ENCODE measurements around the gene PTPRC.
"Not testable (repeated sequence)": the region's sequence is repeated elsewhere in the genome, so short reads cannot be mapped to it uniquely, and the experiment has no call there.

PTPRC gene, protein sequence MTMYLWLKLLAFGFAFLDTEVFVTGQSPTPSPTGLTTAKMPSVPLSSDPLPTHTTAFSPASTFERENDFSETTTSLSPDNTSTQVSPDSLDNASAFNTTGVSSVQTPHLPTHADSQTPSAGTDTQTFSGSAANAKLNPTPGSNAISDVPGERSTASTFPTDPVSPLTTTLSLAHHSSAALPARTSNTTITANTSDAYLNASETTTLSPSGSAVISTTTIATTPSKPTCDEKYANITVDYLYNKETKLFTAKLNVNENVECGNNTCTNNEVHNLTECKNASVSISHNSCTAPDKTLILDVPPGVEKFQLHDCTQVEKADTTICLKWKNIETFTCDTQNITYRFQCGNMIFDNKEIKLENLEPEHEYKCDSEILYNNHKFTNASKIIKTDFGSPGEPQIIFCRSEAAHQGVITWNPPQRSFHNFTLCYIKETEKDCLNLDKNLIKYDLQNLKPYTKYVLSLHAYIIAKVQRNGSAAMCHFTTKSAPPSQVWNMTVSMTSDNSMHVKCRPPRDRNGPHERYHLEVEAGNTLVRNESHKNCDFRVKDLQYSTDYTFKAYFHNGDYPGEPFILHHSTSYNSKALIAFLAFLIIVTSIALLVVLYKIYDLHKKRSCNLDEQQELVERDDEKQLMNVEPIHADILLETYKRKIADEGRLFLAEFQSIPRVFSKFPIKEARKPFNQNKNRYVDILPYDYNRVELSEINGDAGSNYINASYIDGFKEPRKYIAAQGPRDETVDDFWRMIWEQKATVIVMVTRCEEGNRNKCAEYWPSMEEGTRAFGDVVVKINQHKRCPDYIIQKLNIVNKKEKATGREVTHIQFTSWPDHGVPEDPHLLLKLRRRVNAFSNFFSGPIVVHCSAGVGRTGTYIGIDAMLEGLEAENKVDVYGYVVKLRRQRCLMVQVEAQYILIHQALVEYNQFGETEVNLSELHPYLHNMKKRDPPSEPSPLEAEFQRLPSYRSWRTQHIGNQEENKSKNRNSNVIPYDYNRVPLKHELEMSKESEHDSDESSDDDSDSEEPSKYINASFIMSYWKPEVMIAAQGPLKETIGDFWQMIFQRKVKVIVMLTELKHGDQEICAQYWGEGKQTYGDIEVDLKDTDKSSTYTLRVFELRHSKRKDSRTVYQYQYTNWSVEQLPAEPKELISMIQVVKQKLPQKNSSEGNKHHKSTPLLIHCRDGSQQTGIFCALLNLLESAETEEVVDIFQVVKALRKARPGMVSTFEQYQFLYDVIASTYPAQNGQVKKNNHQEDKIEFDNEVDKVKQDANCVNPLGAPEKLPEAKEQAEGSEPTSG (N-terminal part only)

DNA sequence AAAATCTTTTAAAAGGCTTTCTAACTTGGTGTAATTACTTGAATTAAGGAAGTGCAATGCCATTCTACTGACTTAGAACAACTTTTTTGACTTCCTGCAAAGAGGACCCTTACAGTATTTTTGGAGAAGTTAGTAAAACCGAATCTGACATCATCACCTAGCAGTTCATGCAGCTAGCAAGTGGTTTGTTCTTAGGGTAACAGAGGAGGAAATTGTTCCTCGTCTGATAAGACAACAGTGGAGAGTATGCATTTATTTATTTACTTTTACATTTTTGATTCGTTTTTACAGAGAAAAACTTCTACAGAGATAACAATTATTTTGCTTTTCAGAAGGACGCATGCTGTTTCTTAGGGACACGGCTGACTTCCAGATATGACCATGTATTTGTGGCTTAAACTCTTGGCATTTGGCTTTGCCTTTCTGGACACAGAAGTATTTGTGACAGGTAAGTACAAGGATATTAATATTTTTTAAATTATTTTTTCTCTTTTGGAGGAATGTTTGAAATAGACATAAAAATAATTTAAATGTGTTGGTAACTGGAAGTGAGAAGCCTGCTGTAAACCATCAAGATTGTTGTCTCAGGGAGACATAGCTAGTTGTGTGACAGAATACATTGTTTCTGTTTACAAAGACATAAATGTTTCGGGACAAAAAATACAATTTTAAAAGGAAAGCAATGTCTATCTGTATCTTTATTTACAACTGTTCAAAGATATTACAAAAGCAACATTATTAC is at the start of gene PTPRC:
PTPRC (plus strand) TSS at position 147 of the 742 bp plus-strand sequence; CDS start at position 376, 229 bp downstream.
- DNase-seq: peak; percentile 84

DNA sequence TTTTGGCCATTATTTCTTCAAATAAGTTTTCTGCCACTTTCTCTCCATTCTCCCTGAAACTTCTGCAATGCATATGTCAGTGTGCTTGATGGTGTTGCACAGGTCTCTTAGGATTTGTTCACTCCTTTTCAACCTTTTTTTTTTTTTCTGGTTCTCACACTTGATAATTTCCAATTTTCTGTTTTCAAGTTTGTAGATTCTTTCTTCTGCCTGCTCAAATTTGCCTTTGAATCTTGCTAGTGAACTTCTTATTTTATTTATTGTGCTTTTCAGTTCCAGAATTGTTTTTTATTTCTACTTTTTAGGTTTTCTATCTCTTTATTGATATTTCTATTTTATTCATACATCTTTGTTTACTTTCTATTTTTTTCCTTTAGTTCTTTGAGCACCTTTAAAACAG is 48.4 kb upstream of the PTPRC start:
- no peak for DNase-seq

DNA sequence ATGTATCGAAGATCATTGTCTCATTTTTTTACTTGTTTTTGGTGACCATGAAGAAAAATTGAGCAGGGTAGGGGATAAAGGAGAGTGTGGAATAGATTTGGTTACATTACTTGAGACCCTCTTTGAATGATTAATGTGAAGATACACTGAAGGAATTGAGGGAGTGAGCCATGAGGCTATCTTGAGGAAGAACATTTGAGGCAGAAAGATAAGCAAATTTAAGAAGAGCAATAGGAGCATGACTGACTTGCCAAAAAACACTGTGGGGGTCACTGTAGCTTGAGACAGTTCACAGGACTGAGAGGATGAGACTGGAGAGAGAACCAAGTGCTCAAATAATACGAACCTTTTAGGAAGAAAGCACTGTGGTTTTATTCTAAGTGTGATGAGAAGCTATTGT is 43.1 kb upstream of the PTPRC start:
- DNase-seq: no peak

DNA sequence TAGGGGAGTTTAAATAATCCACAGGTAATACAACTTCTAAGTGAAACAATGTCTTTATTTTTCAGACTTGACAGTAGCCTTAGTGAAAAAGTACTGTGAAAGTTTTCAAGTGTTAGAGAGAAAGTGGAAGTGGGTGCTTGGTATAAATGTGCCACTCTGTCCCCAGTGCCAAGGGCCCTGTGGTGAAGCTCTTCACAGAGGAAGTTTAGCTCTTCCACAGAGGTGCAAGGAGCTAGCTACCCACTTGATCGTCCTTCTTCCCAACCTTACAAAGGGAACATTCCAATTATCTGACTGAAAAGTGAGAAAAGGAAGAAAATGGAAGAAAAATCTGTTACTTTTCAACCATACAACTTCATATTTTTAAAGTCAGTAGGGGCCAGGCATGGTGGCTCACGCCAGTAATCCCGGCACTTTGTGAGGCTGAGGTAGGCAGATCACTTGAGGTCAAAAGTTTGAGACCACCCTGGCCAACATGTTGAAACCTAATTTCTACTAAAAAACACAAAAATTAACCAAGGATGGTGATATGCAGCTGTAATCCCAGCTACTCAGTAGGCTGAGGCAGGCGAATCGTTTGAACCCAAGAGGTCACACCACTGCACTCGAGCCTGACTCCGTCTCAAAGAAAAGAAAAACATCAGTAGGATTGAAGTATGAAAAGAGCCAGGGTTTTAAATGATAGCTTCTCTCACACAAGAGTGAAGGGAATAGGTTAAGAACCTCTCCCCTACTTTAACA is 41.0 kb upstream of the PTPRC start:
- peak; percentile 44 for DNase-seq

DNA sequence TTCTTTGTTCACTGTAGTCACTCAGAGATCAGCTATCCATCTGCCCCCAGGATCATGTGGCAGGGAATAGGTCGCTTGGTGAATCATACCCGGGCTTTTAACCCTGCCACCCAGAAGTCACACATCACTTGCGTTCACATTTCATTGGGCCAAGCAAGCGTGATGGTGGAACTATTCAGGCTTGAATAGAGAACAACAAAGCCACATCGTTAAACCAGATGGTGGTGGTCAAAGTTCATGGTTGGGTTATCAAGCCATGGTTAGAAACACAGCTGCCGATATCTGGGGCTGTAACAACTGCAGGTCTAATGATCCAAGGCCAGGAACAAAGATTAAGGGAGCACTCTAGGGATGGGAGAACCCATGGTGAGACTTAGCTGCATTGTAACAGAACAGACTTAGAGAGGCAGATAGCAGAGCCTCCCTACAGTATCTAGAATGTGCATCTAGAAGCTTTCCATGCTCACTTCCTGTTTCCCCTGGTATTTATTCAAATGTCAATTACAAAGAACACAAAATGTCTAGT is 40.0 kb upstream of the PTPRC start:
- peak; percentile 27 for DNase-seq

DNA sequence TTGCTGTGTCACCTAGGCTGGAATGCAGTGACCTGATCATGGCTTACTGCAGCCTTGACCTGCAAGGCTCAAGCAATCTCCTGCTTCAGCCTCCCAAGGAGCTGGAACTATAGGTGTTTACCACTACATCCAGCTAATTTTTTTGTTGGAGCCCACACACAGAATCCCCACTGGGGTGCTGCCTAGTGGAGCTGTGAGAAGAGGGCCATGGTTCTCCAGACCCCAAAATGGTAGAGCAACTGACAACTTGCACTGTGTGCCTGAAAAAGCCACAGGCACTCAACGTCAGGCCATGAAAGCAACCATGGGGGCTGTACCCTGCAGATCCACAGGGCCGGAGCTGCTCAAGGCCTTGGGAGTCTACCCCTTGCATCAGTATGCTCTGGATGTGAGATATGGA is 39.1 kb upstream of the PTPRC start:
- DNase-seq: no peak

DNA sequence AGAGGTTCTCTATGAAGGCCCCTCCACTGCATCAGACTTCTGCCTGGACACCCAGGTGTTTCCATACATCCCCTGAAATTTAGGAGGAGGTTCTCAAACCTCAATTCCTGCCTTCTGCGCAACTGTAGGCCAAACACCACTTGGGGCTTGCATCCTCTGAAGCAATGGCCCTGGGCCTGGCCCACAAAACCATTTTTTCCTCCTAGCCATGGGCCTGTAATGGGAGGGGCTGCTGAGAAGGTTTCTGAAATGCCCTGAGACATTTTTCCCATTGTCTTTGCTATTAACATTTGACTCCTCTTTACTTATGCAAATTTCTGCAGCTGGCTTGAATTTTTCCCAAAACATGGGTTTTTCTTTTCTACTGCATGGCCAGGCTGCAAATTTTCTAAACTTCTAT is 37.9 kb upstream of the PTPRC start:
- DNase-seq: no peak

DNA sequence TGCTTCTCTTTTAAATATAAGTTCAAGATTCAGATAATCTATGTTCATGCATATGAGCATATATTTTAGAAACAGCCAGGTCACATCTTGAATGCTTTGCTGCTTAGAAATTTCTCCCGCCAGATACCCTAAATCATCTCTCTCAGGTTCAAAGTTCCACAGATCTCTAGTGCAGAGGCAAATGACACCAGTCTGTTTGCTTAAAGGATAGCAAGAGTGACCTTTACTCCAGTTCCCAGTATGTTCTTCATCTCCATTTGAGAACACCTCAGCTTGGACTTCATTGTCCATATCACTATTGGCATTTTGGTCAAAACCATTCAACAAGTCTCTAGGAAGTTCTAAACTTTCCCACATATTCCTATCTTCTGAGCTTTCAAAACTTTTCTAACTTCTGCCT is 37.5 kb upstream of the PTPRC start:
- not testable (repeated sequence) for DNase-seq

DNA sequence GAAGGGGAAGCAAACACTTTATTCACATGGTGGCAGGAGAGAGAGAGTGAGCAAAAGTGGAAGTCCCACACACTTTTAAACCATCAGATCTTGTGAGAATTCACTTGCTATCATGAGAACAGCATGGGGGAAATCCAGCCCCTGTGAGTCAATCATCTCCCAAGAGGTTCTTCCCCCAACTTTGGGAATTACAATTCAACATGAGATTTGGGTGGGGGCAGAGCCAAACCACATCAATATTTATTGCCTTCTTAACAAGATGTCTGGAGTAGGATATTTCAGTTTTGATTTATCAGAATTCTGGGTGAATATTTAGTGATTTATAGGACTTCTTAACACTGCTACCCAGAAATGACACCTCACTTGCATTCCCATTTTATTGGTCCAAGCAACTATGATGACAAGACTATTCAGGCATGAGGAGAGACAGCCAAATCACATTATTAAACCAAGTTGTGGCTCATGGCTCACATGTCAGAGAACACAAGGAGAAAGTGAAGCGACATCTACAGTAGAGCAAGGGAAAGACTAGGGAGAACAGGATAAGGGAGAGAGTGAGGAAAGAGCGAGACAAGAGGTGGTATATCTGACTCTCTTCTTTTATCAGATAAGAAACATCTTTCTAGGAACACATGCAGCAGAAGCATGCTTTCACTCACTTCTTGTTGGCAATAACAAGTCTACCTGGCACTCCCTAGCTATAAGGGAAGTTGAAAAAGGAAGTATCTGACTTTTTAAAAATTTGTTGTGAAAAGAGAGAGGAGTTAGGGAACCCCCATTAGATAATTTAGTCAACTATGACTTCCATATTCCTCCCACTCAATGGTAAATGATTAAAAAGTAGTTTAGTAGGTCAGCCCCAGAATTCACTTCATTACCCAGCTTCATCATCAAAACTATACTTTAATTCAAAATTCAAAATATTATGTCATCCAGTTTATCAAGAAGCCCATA is 36.6 kb upstream of the PTPRC start:
- no peak for DNase-seq

DNA sequence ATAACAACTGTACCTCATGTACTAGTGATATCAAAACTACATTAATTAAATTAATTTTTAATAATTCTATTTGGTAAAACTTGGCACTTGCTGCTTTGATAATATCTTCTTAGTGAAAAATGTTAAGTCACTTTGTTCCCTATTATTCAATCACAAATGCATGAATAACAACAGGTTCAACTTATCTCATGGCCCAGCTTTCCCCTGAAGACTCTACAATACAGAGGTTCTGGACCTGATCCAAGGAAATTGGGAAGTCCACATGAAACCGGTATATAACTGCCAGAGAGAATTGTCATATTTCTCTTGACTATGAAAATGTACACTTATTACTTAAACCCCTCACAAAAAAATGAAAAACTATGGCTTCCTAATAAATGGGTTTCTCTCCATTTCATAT is 33.9 kb upstream of the PTPRC start:
- no peak for DNase-seq

DNA sequence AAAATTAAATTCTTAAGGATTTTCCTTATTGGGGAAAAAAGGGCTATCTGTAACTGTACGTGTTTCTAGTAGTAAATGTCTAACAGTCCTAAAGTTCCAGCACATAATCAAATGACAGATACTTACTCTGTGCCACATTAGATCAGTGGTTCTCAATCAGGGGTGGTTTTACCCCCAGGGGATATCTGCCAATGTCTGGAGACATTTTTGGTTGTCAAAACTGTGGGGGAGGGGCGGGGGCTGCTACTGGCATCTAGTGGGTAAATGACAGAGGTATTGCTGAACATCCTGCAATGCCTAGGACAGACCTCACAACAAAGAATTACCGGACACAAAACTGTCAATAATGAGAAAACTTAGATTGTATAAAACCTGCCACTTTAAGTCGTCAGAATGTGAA is 33.4 kb upstream of the PTPRC start:
- no peak for DNase-seq

DNA sequence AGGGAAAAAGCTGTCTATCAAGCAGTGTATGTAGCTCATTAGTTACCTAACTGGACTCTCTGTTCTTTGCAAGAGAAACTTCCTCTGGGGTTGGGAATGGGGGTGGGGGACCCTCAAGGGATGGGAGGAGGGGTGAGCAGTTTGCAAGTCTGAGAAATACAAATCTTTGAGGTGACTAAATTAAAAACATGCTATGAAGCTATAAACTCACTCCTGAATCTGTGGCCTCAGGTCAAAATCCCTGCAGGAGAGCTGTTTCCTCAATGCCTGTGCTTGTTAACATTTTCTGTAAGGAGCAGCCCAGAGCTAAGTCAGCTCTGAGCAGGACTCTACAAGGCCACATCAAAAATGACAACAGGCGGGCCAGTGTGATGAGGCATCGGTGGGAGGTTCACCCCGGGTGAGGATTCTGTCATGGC is 32.8 kb upstream of the PTPRC start:
- no peak for DNase-seq

DNA sequence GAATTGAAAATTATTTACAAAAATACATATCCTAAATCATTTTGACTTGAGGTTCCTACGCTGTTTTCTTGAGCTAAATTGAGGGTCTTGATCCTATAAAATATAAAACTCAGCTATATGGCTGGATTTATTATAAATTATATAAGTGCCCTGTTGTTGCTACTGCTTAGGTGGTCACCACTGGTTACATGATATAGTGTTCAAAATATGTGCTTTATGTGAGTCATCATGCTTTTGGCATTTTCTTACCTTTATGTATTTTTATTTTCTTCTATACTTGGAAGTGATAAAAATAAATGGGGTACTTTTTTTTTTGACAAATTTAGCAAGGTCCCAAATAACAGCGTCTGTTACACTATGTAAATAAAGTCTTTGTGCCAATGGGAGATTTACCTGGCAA is 31.1 kb upstream of the PTPRC start:
- no peak for DNase-seq

DNA sequence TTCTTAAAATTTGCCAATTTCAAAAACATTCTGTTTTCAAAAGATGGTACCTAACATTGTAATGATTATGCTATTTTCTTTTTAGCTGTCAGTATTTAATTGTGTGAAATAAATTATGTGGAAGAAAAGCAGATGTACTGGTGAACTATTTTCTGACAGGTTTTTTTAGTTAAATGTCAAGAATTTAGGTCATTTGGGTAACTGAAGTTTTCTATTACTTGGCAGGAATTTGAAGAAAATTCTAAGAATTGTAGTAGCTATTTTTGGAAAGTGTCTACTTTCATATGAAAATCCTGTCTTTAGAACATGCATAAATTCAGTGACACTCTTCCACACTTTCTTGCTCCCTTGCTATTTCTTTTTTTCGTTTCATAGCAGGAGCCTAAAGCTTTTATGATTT is 28.5 kb upstream of the PTPRC start:
- no peak for DNase-seq

DNA sequence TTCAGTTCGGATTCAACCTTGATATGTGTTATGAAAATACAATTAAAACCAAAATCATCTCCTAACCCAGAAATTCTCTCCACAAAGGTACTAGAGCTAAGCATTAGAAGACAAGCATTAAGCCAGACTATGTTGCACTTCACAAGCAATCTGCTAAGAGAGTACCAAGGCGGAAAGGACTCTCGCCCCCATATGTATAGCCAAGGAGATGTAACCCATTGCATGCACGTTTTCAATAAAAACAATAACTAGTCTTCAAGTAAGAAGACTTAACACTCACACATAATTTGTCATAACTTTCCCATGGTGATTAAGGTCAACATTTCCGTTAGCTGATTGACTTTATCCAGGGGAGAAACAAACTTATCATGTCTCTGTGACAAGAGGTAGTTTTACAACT is 27.6 kb upstream of the PTPRC start:
- DNase-seq: no peak

DNA sequence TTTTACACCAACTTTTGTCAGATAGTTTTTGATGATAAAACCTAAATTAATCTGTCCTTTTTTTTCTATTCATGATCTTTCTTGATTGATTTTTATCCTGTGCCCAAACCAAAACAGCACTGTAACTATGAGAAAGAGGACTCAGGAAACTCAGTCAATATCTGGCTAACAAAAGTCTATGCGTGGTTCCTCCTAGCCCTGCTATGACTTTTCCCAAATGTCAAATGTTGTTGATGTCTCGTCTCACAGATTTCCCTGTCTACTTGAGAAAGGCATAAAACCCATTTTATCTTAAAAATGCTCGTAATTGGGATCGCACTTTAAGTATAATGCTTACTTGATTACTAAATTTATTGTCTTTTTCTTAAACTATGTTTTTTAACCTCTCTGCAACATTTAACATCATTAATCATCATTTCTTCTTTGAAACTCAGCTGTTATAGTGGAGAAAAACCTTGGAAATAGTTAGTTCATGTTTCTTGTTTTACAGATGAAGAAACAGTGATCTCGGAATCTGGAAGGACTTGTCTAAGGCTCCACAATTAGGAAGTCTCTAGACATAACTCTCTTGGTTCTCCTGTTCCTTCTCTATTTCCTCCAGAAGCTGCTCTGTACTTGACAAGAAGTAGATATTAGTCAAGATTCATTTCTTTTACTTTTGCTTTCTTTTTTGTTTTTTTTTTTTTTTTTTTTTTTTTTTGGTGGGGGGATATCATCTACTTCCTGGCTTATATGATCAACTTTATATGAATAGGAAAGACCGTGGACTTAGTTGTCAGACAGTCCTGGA is 26.2 kb upstream of the PTPRC start:
- DNase-seq: peak; percentile 55

DNA sequence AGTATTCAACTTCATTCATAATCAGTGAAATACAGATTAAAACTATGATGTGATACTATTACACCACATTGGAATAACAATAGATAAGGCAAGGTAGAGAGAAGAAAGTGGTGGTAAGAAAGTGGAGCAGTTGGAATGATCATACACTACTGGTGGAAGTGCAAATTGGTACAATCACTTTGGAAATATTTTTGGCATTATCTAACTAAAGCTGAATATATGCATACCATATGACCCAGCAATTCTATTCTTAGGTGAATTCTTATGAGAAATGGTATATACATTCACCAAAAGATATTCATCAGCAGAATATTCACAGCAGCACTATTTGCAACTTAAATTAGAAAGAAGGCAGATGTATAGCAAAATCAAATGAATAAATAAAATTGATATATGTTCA is 21.4 kb upstream of the PTPRC start:
- no peak for DNase-seq

DNA sequence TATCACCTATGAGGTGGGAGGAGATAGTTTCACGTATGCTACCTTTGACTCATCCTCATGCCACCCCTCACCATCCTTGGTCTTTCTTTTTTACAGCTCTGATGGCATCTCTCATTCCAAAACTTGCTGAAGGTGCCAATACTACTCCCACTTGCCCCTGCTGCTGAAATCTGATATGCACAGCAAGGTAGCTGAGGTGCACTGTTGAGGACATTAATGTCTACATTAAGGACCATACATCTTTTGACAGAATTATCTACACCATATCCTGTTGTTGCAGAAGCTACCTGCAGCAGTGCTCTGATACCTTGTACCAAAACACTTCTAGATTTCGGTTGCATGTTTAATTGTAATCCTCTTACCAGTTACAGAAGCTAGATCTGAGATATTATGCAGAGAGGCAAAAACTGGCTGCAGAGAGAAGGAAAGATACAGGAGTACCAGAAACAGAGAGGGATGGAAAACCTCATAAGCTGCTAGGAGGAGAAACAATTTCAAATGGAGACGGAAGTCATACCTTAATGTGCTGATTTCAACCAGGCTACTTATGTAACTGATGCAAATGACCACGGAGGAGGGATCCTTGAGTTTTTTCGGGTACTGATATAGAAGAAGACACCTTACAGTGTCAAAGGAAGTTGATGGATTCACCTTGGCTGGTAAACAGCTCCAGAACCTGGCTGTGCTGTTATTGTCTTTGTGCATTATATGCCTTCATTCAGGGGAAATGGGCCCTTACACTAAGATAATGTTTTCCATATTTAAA is 19.3 kb upstream of the PTPRC start:
- DNase-seq: peak; percentile 42

DNA sequence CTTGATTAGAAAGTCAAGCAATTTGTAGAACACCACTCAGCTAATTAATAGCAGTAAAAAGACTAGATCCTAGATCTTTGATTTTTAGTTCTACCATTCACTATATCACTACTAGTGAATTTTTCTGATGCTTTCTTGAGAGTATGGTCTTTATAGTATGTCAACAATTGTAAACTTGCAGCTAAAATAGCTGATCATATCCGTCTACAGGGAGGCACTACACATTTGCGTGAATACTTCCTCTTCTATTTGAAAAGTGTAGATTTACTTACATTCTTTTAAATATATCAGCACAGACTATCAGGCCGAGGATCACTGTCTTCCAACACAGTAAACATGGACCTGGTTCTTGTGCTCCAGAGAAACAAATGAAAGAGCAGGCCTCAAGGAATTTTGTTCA is 18.6 kb upstream of the PTPRC start:
- no peak for DNase-seq
